ENCODE data around the gene OLFM4. TPM values are rescaled to one million over a fixed set of nuclear protein-coding genes. Genes with fewer than 3 reads are reported as not detected.

OLFM4 gene
- polyA plus RNA-seq, 3 donors: not detected

GRCh38 chr13:53001444-53002225 lies 27.0 kb upstream of the OLFM4 start:
- Mint-ChIP-seq H3K27me3 (ENCODE audit: low read depth in 3 of 3) (peaks cover 0 to 1% (median 0%) of the 10 kb centered on the region in 3 donors), H3K36me3 (no peaks in the 10 kb centered on the region), H3K9me3 (peaks cover 0 to 9% (median 2%) of the 10 kb centered on the region in 7 donors), H3K4me3 (no peak overlapping the region), H3K4me1 (peaks cover 2% of the 10 kb centered on the region), H3K27ac (no peak overlapping the region)
- TF ChIP-seq CTCF (IDR thresholded peaks at IDR 0.05): no peak
- H3K4me3 ChIP-seq (replicated peaks in 1 of 3; ENCODE audit: low read depth in 2 of 3, low read length in 3 of 3): no peak overlapping the region
- H4K20me1 ChIP-seq (ENCODE audit: insufficient read depth, low read length): no peaks in the 10 kb centered on the region
- no peak overlapping the region for H3K27ac ChIP-seq (ENCODE audit: low read depth in 1 of 2, low read length in 2 of 2)
- no peak overlapping the region for H3K4me2 ChIP-seq (replicated peaks; ENCODE audit: extremely low read depth, low read length, poor library complexity, severe bottlenecking)
- intact Hi-C loops (cut with micrococcal nuclease): no loop called here
- no peak for DNase-seq
- H3K9me3 ChIP-seq (replicated peaks in 1 of 2; ENCODE audit: control insufficient read depth in 1 of 2, insufficient read depth in 1 of 2, low read length in 2 of 2): peaks cover 0 to 4% of the 10 kb centered on the region in 2 donors
- no peak overlapping the region for H2AFZ ChIP-seq (ENCODE audit: insufficient read depth, low read depth, low read length, poor library complexity, severe bottlenecking)
- H3K9ac ChIP-seq (ENCODE audit: insufficient read depth, low read length, poor library complexity, severe bottlenecking): no peak overlapping the region
- no peaks in the 10 kb centered on the region for H3K4me1 ChIP-seq (ENCODE audit: control insufficient read depth in 1 of 2, insufficient read depth in 2 of 2, low read length in 2 of 2)
- no peaks in the 10 kb centered on the region for H3K27me3 ChIP-seq (ENCODE audit: control insufficient read depth in 2 of 2, insufficient read depth in 2 of 2, low read length in 2 of 2)
- no peaks in the 10 kb centered on the region for H3K36me3 ChIP-seq (replicated peaks in 1 of 2; ENCODE audit: control insufficient read depth in 1 of 2, insufficient read depth in 2 of 2, low read length in 2 of 2)
- H3K79me2 ChIP-seq (ENCODE audit: insufficient read depth, low read length): no peaks in the 10 kb centered on the region
- no CpG with 5 or more reads among the region's 4 CpGs for WGBS (ENCODE audit: insufficient coverage)

- H3K9me3 Mint-ChIP-seq: peaks cover 0 to 9% (median 2%) of the 10 kb centered on the region in 7 donors
- Histone ChIP-seq H3K4me1 (ENCODE audit: control insufficient read depth in 1 of 2, insufficient read depth in 2 of 2, low read length in 2 of 2) (no peaks in the 10 kb centered on the region), H3K36me3 (replicated peaks in 1 of 2; ENCODE audit: control insufficient read depth in 1 of 2, insufficient read depth in 2 of 2, low read length in 2 of 2) (no peaks in the 10 kb centered on the region), H4K20me1 (ENCODE audit: insufficient read depth, low read length) (no peaks in the 10 kb centered on the region), H3K27ac (ENCODE audit: low read depth in 1 of 2, low read length in 2 of 2) (no peak overlapping the region), H2AFZ (ENCODE audit: insufficient read depth, low read depth, low read length, poor library complexity, severe bottlenecking) (no peak overlapping the region), H3K4me3 (replicated peaks in 1 of 3; ENCODE audit: low read depth in 2 of 3, low read length in 3 of 3) (no peak overlapping the region), H3K9ac (ENCODE audit: insufficient read depth, low read length, poor library complexity, severe bottlenecking) (no peak overlapping the region), H3K4me2 (replicated peaks; ENCODE audit: extremely low read depth, low read length, poor library complexity, severe bottlenecking) (no peak overlapping the region), H3K9me3 (replicated peaks in 1 of 2; ENCODE audit: control insufficient read depth in 1 of 2, insufficient read depth in 1 of 2, low read length in 2 of 2) (peaks cover 0 to 4% of the 10 kb centered on the region in 2 donors), H3K27me3 (ENCODE audit: control insufficient read depth in 2 of 2, insufficient read depth in 2 of 2, low read length in 2 of 2) (no peaks in the 10 kb centered on the region), H3K79me2 (ENCODE audit: insufficient read depth, low read length) (no peaks in the 10 kb centered on the region)
- no peak for TF ChIP-seq CTCF (IDR thresholded peaks at IDR 0.05)
- intact Hi-C loops (cut with micrococcal nuclease): no loop called here
- peaks cover 0 to 4% (median 1%) of the 10 kb centered on the region in 3 donors for H3K27me3 Mint-ChIP-seq (ENCODE audit: low read depth in 3 of 3)
- H3K4me3 Mint-ChIP-seq: no peak overlapping the region
- H3K27ac Mint-ChIP-seq: no peak overlapping the region
- DNase-seq: no peak
- no CpG with 5 or more reads among the region's 2 CpGs for WGBS (ENCODE audit: insufficient coverage)
- no peaks in the 10 kb centered on the region for H3K36me3 Mint-ChIP-seq
- H3K4me1 Mint-ChIP-seq: no peaks in the 10 kb centered on the region
Measured at GRCh38 chr13:53004573-53004972, 24.0 kb upstream of the OLFM4 start.
